Astrocyte of the spinal cord (primary cell): Measurements from ENCODE around the gene SPTY2D1.

Source experiments
- DNase-seq: peaks from one replicate; pipeline ENCODE4 v3.0.0; 2011; ENCODE audit warnings: low read depth, low spot score
- H3K4me3 ChIP-seq: 2 replicates; pipeline ENCODE4 v1.5.1; 2011; ENCODE audit warnings: low read depth, mild to moderate bottlenecking, low read length, moderate library complexity
- CTCF ChIP-seq: IDR thresholded peaks from 2 replicates; pipeline ENCODE4 v1.5.1; 2012; ENCODE audit warnings: low read depth, mild to moderate bottlenecking, low read length, inconsistent platforms
- in situ Hi-C: cut with HindIII; loops from 2 replicates; pipeline ENCODE4 v1.10.0; 2017; ENCODE audit warnings: low sequenced_read_pairs

The SPTY2D1 gene

DNA sequence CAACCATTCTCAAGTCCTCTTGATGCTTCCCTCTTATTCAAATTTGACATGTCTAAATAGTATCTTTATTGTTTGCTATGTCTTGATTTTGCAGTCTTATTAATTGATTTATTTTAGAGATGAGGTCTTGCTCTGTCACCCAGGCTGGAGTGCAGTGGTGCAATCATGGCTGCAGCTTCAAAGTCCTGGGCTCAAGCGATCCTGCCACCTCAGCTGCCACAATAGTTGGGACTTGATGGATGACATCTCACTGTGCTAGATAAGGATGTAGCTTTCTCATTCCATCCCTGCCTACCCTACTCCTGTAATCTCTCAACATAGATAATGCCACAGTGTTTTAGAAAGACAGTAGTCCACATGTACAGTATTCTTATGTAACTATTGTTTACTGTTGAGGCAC, 7.5 kb upstream of the SPTY2D1 start:
- no peak overlapping the region for H3K4me3 ChIP-seq
- no peak for DNase-seq
- no peak for TF ChIP-seq CTCF
- in situ Hi-C loops = no loop called here

DNA sequence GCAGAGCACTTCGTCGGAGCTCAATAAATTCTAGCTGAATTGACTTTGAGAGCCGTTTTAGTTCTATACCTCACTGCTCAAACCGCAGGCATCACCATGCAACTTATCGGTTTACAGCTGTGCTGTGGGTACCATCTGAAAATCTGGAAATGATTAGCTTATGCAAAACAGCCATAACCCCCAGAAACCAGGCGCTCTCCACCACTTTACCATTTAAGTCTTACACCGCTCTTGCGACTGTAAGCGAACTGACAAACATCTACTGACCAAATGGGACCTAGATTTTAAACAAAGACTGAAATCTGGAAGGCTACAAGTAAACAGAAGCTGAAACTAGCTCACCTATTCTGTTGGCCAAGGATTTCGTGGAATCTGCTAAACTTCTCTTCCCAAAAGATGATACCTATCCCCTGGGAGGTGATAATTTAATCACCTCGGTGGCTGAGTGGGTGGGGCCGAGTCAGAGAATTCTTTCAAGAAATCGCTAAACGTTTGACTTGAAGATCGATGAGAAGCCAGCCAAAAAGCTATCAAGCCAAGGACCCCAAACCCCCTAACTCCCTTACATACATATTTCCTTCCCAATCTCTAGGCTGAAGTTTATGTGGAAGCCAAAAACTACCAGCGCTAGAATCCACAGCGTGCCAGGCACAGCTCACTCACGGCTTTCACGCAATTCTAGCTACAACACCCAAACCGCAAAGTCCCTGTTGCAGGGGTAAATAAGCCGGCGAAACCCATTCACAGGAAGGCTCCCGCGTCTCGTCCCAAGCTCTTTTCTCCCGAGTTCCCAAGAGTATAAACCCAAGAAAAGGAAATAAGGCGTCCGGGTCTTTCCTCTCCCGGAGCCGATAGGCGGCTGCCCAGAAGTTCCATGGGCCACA, 644 bp downstream of the SPTY2D1 start:
- DNase-seq = peak; percentile 17
- in situ Hi-C loops = no loop called here
- TF ChIP-seq CTCF = no peak
- H3K4me3 ChIP-seq = peak overlapping the region; percentile 72

GRCh38 chr11:18632841-18633240, 1.3 kb downstream of the SPTY2D1 start:
- in situ Hi-C loops = no loop called here
- H3K4me3 ChIP-seq = peak overlapping the region; percentile 72
- TF ChIP-seq CTCF = no peak
- no peak for DNase-seq

DNA sequence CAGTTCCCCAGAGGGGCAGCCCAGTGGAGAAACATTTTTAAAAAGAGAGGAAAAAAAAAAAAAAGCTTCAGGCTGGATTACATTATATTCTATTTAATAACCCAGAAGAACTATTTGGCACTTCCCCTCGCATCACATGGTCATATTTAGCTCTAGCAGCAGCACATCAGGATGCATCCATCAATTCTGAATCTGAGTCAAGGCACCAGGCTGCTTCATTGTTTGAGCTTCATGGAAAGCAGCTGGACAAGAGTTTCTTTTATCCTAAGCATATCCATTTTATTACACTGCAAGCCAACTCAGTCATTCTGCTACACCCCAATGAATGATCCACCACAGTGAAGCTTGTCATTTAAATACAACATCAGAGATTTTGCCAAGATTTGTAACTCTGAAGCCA, 10.0 kb downstream of the SPTY2D1 start:
- DNase-seq = no peak
- TF ChIP-seq CTCF = no peak
- in situ Hi-C loops = no loop called here
- no peak overlapping the region for H3K4me3 ChIP-seq

DNA sequence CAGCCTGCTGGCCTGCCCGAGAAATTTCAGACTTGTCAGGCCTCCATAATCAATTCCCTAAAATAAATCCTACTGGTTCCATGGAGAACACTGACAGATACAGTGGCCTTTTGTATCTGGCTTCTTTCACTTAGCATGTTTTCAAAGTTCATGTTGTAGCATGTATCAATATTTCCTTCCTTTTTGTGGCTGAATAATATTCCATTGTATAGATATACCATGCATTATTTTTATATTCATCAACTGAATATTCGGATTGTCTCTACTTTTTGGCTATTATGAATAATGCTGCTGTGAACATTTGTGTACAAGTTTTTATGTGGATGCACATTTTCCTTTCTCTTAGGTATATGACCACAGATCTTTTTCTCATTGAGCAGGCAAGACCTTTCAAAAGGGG, 10.4 kb downstream of the SPTY2D1 start:
- in situ Hi-C loops = no loop called here
- no peak overlapping the region for H3K4me3 ChIP-seq
- no peak for TF ChIP-seq CTCF
- no peak for DNase-seq

GRCh38 chr11:18618342-18619025, 15.7 kb downstream of the SPTY2D1 start:
- H3K4me3 ChIP-seq = no peak overlapping the region
- peak; percentile 47 for DNase-seq
- in situ Hi-C loops = no loop called here

More at GRCh38 chr11:18618342-18619025, 15.7 kb downstream of the SPTY2D1 start:
- no peak for TF ChIP-seq CTCF
